ENCODE measurements around the gene FAM216B.
"Not testable (repeated sequence)": the region's sequence is repeated elsewhere in the genome, so short reads cannot be mapped to it uniquely, and the experiment has no call there.

FAM216B gene

DNA sequence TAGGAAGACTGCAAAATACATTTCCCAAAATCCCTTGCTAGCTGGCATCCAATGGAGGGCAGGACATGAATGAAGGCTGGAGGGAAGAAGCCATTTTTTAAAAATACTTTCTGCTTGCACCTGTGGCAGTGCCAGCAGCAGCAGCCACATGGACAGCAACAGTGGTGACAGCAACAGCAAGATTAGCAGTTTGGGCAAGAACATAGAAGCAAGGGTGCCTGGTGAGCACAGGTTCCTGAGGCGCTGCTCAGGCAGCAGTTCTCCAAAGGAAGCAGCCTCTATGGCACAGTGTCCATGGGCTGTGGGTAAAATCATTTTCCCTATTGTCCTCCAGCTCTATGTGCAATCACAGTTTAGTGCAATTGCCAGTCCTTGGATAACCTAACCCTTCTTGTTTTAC lies 1.3 kb upstream of the FAM216B start:
- DNase-seq (ENCODE audit: low read depth, low spot score): no peak

DNA sequence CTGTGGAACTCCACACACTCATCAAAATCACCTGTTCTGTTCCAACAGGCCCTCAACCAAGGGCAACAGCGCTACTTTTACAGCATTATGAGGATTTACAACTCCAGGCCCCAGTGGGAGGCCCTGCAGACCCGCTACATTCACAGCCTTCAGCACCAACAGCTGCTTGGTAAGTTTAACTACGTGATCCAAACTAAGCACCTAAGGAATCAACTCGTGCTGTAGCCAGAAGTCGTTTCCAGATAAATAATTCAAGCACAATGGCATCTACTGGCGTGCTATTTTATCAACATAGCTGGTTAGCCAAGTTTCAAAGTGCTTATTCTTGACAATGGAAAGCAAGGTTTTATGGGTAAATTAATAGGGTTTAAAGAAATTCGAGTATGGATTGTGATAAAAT lies 5.3 kb downstream of the FAM216B start:
- DNase-seq (ENCODE audit: low read depth, low spot score): no peak

GRCh38 chr13:42788601-42789000 lies 7.2 kb downstream of the FAM216B start:
- DNase-seq (ENCODE audit: low read depth, low spot score): no peak

GRCh38 chr13:42792154-42792553 lies 10.8 kb downstream of the FAM216B start:
- DNase-seq (ENCODE audit: low read depth, low spot score): no peak

GRCh38 chr13:42794577-42795275 lies 13.3 kb downstream of the FAM216B start:
- no peak for DNase-seq (ENCODE audit: low read depth, low spot score)

DNA sequence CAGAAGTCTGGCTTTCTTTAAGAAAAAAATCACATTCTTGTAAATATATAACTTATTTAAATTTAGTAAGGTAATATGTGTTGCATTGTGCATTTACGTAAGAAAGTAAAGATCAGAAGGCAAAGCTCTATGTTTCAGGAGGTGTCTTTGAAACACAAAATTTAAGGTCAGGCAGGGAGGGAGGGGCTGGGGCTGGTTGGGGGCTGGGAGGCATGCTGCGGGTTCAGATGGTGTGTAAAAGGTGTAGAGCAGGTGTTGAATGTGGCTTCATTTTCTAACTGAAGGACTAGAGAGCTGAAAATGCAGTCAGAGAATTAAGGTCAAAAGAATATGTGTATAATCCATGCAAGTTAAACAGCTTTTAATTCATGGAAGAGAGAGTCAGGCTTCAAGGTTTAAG lies 14.3 kb downstream of the FAM216B start:
- no peak for DNase-seq (ENCODE audit: low read depth, low spot score)

GRCh38 chr13:42796747-42797356 lies 15.5 kb downstream of the FAM216B start:
- DNase-seq (ENCODE audit: low read depth, low spot score): no peak

GRCh38 chr13:42798118-42798517 lies 16.7 kb downstream of the FAM216B start:
- no peak for DNase-seq (ENCODE audit: low read depth, low spot score)

GRCh38 chr13:42800109-42800643 lies 18.8 kb downstream of the FAM216B start:
- DNase-seq (ENCODE audit: low read depth, low spot score): no peak

DNA sequence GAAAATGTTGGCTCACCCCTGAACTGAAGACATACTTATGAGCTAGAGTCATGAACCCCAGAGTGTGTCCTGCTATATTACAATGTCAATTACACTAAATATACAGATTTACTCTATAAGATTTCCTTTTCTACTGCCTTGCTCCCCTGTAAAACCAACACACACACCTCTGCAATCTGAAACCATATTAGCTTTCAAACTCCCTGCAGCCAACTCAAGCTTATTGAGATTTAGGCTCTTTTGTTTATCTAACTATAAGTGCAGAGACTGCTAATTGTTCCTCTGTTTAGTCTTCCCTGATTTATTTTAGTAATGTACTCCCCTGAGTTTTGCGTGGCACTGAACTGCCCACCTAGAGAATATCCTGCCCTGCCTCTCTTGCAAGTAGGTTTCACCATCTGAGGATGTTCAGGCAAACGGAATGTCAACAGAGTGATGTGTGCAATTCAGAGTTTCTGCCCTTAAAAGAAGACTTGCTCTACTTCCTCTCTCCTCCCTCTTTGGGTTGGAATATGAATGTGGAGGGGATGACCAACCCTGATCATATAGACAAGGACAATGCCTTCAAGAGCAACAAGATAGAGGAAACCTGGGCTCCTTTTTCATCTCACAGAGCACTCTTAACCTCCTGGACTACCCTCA lies 22.3 kb downstream of the FAM216B start:
- DNase-seq (ENCODE audit: low read depth, low spot score): no peak

DNA sequence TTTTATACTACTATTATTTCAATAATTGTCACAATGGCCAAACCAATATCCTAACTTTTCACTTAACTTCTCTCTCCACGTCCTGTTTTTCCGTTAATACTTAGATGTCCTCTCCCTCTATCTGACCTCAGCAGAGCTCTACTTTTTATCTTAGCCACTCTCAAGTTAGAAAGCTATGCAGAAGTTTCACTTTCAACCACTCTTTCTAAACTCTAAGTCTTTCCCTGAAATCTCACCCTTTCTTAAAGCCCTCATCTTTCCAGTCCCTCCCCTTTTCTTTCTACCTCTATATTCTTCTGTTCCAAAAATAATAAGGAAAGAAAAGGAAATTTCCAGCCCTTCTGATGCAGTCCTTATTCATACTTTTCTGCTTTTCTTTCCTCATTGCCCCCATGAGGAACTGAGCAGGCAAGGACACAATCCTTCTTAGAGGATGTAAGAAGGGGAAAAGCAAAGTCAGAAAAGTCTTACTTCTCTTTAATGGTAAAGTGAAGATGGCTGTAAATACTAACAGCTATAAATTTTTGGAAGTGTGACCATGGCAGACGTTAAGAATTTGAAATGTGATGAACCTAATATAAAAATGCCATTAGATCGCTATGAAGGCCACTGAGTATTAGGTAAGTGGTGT lies 23.0 kb downstream of the FAM216B start:
- no peak for DNase-seq (ENCODE audit: low read depth, low spot score)

- no peak for DNase-seq (ENCODE audit: low read depth, low spot score)
Observed at GRCh38 chr13:42807241-42807640, 25.9 kb downstream of the FAM216B start.

DNA sequence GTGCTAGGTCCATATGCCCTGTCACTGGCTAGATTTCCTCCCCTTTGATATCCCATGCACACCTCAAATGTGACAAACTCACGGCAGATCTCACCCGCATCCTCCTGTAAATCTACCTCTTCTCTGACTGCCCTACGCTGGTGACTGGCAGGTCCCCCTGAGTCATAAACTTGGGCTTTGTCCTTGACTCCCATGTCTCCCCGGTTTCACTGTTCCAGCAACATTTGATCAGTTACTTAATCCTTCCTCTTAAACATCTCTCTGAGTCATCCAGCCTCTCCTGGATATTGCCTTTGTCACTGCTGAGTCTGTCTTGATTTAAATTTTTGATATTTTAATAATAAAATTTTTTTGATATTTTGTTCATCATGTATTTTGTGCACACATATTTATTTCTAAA lies 26.5 kb downstream of the FAM216B start:
- no peak for DNase-seq (ENCODE audit: low read depth, low spot score)

- no peak for DNase-seq (ENCODE audit: low read depth, low spot score)
Observed at GRCh38 chr13:42808341-42808940, 27.1 kb downstream of the FAM216B start.

GRCh38 chr13:42812316-42812715 lies 30.9 kb downstream of the FAM216B start:
- no peak for DNase-seq (ENCODE audit: low read depth, low spot score)

DNA sequence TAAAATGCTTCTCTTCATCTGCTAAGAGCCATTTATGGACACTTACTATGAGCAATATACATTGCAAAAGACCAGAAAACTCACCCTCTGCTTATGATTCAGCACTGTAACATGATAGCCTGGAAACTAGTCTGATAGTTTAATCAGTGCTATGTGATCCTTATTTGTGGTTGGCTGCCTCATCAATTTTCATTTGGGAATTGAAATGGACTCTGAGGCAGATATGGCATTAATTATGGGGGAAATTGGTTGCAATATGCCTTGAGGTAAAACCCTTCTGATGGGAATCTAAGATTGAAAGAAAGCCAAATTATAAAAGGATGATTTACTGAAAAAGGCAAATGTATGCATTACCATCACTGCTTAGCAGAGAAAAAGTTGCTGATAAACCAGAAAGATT lies 33.5 kb downstream of the FAM216B start:
- no peak for DNase-seq (ENCODE audit: low read depth, low spot score)

DNA sequence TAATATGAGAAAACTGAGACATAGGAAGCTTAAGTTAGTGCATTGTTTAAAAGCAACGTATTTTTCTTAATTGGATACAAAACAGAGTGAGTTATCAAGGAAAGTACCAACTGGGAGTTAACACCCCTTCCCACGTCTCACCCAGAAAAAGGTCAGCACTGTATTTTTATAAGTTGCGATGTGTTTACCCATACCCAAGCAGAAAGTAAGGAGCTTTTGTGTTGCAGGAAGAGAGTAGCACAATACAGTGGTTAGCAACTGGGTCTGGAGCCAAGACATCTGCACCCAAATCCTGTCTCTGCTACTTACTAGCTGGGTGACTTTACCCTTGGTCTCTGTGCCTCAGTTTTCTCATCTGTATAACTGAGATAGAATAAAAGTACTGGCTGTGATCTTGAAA lies 34.3 kb downstream of the FAM216B start:
- no peak for DNase-seq (ENCODE audit: low read depth, low spot score)

DNA sequence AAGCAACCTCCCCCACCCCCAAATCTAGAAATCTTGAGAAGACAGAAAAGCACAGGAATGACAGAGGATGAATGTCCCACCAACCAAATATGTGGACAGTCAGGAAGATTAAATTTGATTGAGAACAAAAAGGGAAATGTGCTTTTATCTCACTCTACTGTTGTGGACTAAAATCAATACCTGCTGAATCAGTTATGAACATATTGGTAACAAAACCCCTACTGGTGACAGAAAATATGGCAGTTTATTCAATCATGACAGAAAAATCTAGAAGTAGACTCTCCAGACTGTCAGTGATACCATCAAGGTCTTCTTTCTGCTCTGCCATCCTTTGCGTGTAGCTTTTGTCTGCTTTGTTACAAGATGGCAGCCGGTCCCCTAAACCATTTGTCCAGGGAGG lies 35.2 kb downstream of the FAM216B start:
- no peak for DNase-seq (ENCODE audit: low read depth, low spot score)

- not testable (repeated sequence) for DNase-seq (ENCODE audit: low read depth, low spot score)
Observed at GRCh38 chr13:42819687-42820086, 38.3 kb downstream of the FAM216B start.

GRCh38 chr13:42820451-42820850 lies 39.1 kb downstream of the FAM216B start:
- DNase-seq (ENCODE audit: low read depth, low spot score): no peak

- no peak for DNase-seq (ENCODE audit: low read depth, low spot score)
Observed at GRCh38 chr13:42821437-42821836, 40.1 kb downstream of the FAM216B start.

Data from ELF-1 (cell line).